Fibroblast of lung (primary cell): ENCODE data around the gene ALDH18A1.

Experiments
- CTCF ChIP-seq, 2 donors: IDR thresholded peaks in 1 of 2; conservative IDR thresholded peaks in 1 of 2; 1 replicate in 1 of 2; 2 replicates in 1 of 2; pipeline ENCODE4 v1.5.1; 2011 to 2012; ENCODE audit warnings: low read length in 2 of 2, control low read depth in 1 of 2, inconsistent platforms in 1 of 2, low read depth in 1 of 2, mild to moderate bottlenecking in 1 of 2
- EZH2 ChIP-seq: IDR thresholded peaks from 2 replicates; pipeline ENCODE4 v1.5.1; 2012; ENCODE audit warnings: low read length, control low read depth, mild to moderate bottlenecking; ENCODE audit errors: missing control alignments

- TF ChIP-seq CTCF (conservative IDR thresholded peaks at IDR 0.05 in 1 of 2, IDR thresholded peaks at IDR 0.05 in 1 of 2; ENCODE audit: low read depth in 1 of 2, low read length in 2 of 2) (no peak), EZH2 (no peak)
Observed at GRCh38 chr10:95660283-95660682, 3.8 kb upstream of the ALDH18A1 start.
